Stimulated activated naive CD8-positive, alpha-beta T cell treated with anti-CD3 and anti-CD28 coated beads, Interleukin-15, amount 100 ng/mL, for 72 hours (primary cell): ENCODE data around the gene CCNY.

Source experiments
- ATAC-seq: fragments of 150-1000 bp; cut with Tn5 transposase; 2 replicates; pipeline ENCODE4 v1.10.0; 2021; ENCODE audit warnings: mild to moderate bottlenecking, moderate library complexity
- DNase-seq, 2 donors: peaks; one replicate each; pipeline ENCODE4 v3.0.0; 2021 to 2022
- H3K27ac Mint-ChIP-seq, 2 donors: one replicate each; pipeline ENCODE4 v1.8.0; 2022; ENCODE audit warnings: mild to moderate bottlenecking in 2 of 2, mixed read lengths in 2 of 2, moderate library complexity in 2 of 2
- H3K27me3 Mint-ChIP-seq: one replicate; pipeline ENCODE4 v1.8.0; 2022; ENCODE audit warnings: mixed read lengths
- H3K4me1 Mint-ChIP-seq: one replicate; pipeline ENCODE4 v1.8.0; 2022; ENCODE audit warnings: mild to moderate bottlenecking, mixed read lengths
- H3K4me3 Mint-ChIP-seq, 2 donors: one replicate each; pipeline ENCODE4 v1.8.0; 2022; ENCODE audit warnings: mild to moderate bottlenecking in 2 of 2, mixed read lengths in 2 of 2, moderate library complexity in 1 of 2
- H3K9me3 Mint-ChIP-seq, 2 donors: one replicate each; pipeline ENCODE4 v1.8.0; 2022; ENCODE audit warnings: mixed read lengths in 2 of 2

Gene CCNY

GRCh38 chr10:35572583-35572982 is 236.3 kb downstream of the CCNY start:
- H3K27me3 Mint-ChIP-seq = no peaks in the 10 kb centered on the region
- no peak overlapping the region for H3K27ac Mint-ChIP-seq
- H3K4me1 Mint-ChIP-seq = no peaks in the 10 kb centered on the region
- DNase-seq (no peak), ATAC-seq (no peak)
- no peak overlapping the region for H3K4me3 Mint-ChIP-seq
- H3K9me3 Mint-ChIP-seq = peaks cover 5 to 9% of the 10 kb centered on the region in 2 donors

GRCh38 chr10:35573796-35574195 is 237.5 kb downstream of the CCNY start:
- Mint-ChIP-seq H3K27ac (no peak overlapping the region), H3K4me1 (no peaks in the 10 kb centered on the region), H3K27me3 (no peaks in the 10 kb centered on the region), H3K4me3 (no peak overlapping the region), H3K9me3 (peaks cover 5 to 20% of the 10 kb centered on the region in 2 donors)
- DNase-seq = no peak
- no peak for ATAC-seq

GRCh38 chr10:35574924-35575352 is 238.6 kb downstream of the CCNY start:
- Mint-ChIP-seq H3K4me3 (no peak overlapping the region), H3K27ac (no peak overlapping the region)
- DNase-seq = no peak

GRCh38 chr10:35575640-35576039 is 239.3 kb downstream of the CCNY start:
- H3K27ac Mint-ChIP-seq = no peak overlapping the region
- H3K4me3 Mint-ChIP-seq = no peak overlapping the region
- H3K9me3 Mint-ChIP-seq = peaks cover 5 to 20% of the 10 kb centered on the region in 2 donors
- H3K27me3 Mint-ChIP-seq = no peaks in the 10 kb centered on the region
- DNase-seq (no peak), ATAC-seq (no peak)
- H3K4me1 Mint-ChIP-seq = no peaks in the 10 kb centered on the region

More at GRCh38 chr10:35574924-35575352, 238.6 kb downstream of the CCNY start:
- Mint-ChIP-seq H3K4me1 (no peaks in the 10 kb centered on the region), H3K27me3 (no peaks in the 10 kb centered on the region), H3K9me3 (peaks cover 5 to 20% of the 10 kb centered on the region in 2 donors)
- ATAC-seq = no peak

GRCh38 chr10:35576730-35577129 is 240.4 kb downstream of the CCNY start:
- Mint-ChIP-seq H3K4me3 (no peak overlapping the region), H3K4me1 (no peaks in the 10 kb centered on the region), H3K27me3 (peaks cover 7% of the 10 kb centered on the region), H3K27ac (no peak overlapping the region), H3K9me3 (peaks cover 5 to 20% of the 10 kb centered on the region in 2 donors)
- DNase-seq (no peak), ATAC-seq (no peak)

- DNase-seq = no peak
- Mint-ChIP-seq H3K4me1 (no peaks in the 10 kb centered on the region), H3K27me3 (peaks cover 7% of the 10 kb centered on the region), H3K27ac (no peak overlapping the region), H3K9me3 (peaks cover 5 to 20% of the 10 kb centered on the region in 2 donors), H3K4me3 (no peak overlapping the region)
- ATAC-seq = no peak
Observed at GRCh38 chr10:35577926-35578617, 241.8 kb downstream of the CCNY start.

- H3K4me3 Mint-ChIP-seq = no peak overlapping the region
- no peaks in the 10 kb centered on the region for H3K4me1 Mint-ChIP-seq
- DNase-seq = no peak
- peaks cover 7% of the 10 kb centered on the region for H3K27me3 Mint-ChIP-seq
- ATAC-seq = no peak
- no peak overlapping the region for H3K27ac Mint-ChIP-seq
- peaks cover 5 to 20% of the 10 kb centered on the region in 2 donors for H3K9me3 Mint-ChIP-seq
Observed at GRCh38 chr10:35578618-35578956, 242.3 kb downstream of the CCNY start.

GRCh38 chr10:35579116-35579515 is 242.8 kb downstream of the CCNY start:
- Mint-ChIP-seq H3K27ac (no peak overlapping the region), H3K4me1 (no peaks in the 10 kb centered on the region), H3K4me3 (no peak overlapping the region), H3K27me3 (peaks cover 7% of the 10 kb centered on the region), H3K9me3 (peaks cover 5 to 20% of the 10 kb centered on the region in 2 donors)
- no peak for ATAC-seq
- DNase-seq = no peak

- DNase-seq (no peak), ATAC-seq (no peak)
- Mint-ChIP-seq H3K4me3 (no peak overlapping the region), H3K9me3 (peaks cover 5 to 20% of the 10 kb centered on the region in 2 donors), H3K27me3 (peaks cover 8% of the 10 kb centered on the region), H3K27ac (no peak overlapping the region), H3K4me1 (no peaks in the 10 kb centered on the region)
Observed at GRCh38 chr10:35579726-35580422, 243.6 kb downstream of the CCNY start.

GRCh38 chr10:35580423-35580770 is 244.1 kb downstream of the CCNY start:
- Mint-ChIP-seq H3K4me3 (no peak overlapping the region), H3K4me1 (no peaks in the 10 kb centered on the region), H3K27ac (no peak overlapping the region), H3K27me3 (peaks cover 13% of the 10 kb centered on the region), H3K9me3 (peaks cover 2 to 17% of the 10 kb centered on the region in 2 donors)
- ATAC-seq (no peak), DNase-seq (no peak)

GRCh38 chr10:35581655-35582054 is 245.3 kb downstream of the CCNY start:
- Mint-ChIP-seq H3K9me3 (peaks cover 0 to 13% of the 10 kb centered on the region in 2 donors), H3K4me1 (no peaks in the 10 kb centered on the region), H3K27me3 (peaks cover 21% of the 10 kb centered on the region), H3K27ac (no peak overlapping the region), H3K4me3 (no peak overlapping the region)
- ATAC-seq (no peak), DNase-seq (no peak)

- H3K4me3 Mint-ChIP-seq = no peak overlapping the region
- H3K9me3 Mint-ChIP-seq = no peaks in the 10 kb centered on the region
- H3K4me1 Mint-ChIP-seq = no peaks in the 10 kb centered on the region
- ATAC-seq (peak; percentile 23), DNase-seq (no peak)
- H3K27me3 Mint-ChIP-seq = peaks cover 35% of the 10 kb centered on the region
- H3K27ac Mint-ChIP-seq = no peak overlapping the region
Observed at GRCh38 chr10:35584946-35585345, 248.6 kb downstream of the CCNY start.

- H3K9me3 Mint-ChIP-seq = no peaks in the 10 kb centered on the region
- ATAC-seq = peak; percentile 26
- DNase-seq = no peak
- H3K4me3 Mint-ChIP-seq = no peak overlapping the region
- peaks cover 35% of the 10 kb centered on the region for H3K27me3 Mint-ChIP-seq
- H3K4me1 Mint-ChIP-seq = no peaks in the 10 kb centered on the region
- no peak overlapping the region for H3K27ac Mint-ChIP-seq
Observed at GRCh38 chr10:35585356-35585755, 249.0 kb downstream of the CCNY start.

- Mint-ChIP-seq H3K9me3 (peaks cover 4 to 5% of the 10 kb centered on the region in 2 donors), H3K27ac (peak overlapping the region in 1 of 2 donors; percentile 76), H3K4me3 (no peak overlapping the region), H3K4me1 (no peaks in the 10 kb centered on the region), H3K27me3 (peaks cover 32% of the 10 kb centered on the region)
- ATAC-seq (no peak), DNase-seq (no peak)
Observed at GRCh38 chr10:35585903-35586535, 249.7 kb downstream of the CCNY start.

- no peak overlapping the region for H3K27ac Mint-ChIP-seq
- peaks cover 28% of the 10 kb centered on the region for H3K27me3 Mint-ChIP-seq
- ATAC-seq (no peak), DNase-seq (no peak)
- H3K4me1 Mint-ChIP-seq = no peaks in the 10 kb centered on the region
- no peak overlapping the region for H3K4me3 Mint-ChIP-seq
- peaks cover 9 to 11% of the 10 kb centered on the region in 2 donors for H3K9me3 Mint-ChIP-seq
Observed at GRCh38 chr10:35588836-35589235, 252.5 kb downstream of the CCNY start.

- DNase-seq (no peak), ATAC-seq (no peak)
- Mint-ChIP-seq H3K27me3 (peaks cover 17% of the 10 kb centered on the region), H3K27ac (no peak overlapping the region), H3K4me3 (no peak overlapping the region), H3K9me3 (peaks cover 9 to 11% of the 10 kb centered on the region in 2 donors), H3K4me1 (no peaks in the 10 kb centered on the region)
Observed at GRCh38 chr10:35592441-35592840, 256.1 kb downstream of the CCNY start.
